SK-N-SH (cell line): ENCODE data around the gene TBL3. TPM values are rescaled to one million over a fixed set of nuclear protein-coding genes. Genes with fewer than 3 reads are reported as not detected.

Experiments
- CTCF ChIA-PET: fragments of 300-600, 350-600 bp; formaldehyde crosslinking; extraction: SDS; loops from one replicate; lab custom pipeline; 2021; lab: Yijun Ruan, JAX
- POLR2A ChIA-PET: fragments of 350-600 bp; sonication (Branson Sonifier 250); formaldehyde crosslinking; extraction: SDS; loops from one replicate; lab custom pipeline; 2020; ENCODE audit warnings: antibody characterized with exemption, inconsistent platforms; lab: Yijun Ruan, JAX
- DNase-seq: peaks from one replicate; pipeline ENCODE4 v3.0.0; 2012
- H2AFZ ChIP-seq: fragments of 200-600 bp; sonication (generic); 2 replicates; pipeline ENCODE4 v1.8.1; 2016; ENCODE audit warnings: antibody characterized with exemption, mild to moderate bottlenecking, low read depth
- H3F3A ChIP-seq: fragments of 200-600 bp; sonication (generic); replicated peaks from 2 replicates; pipeline ENCODE3; 2016; ENCODE audit warnings: antibody characterized with exemption, mild to moderate bottlenecking; ENCODE audit not compliant: insufficient read depth
- H3K27ac ChIP-seq, 2 experiments: fragments of 200-500 bp in 1 of 2; fragments of 200-600 bp in 1 of 2; sonication (Bioruptor generic) in 1 of 2; sonication (generic), shearing (Covaris generic) in 1 of 2; 2 replicates each; pipeline versions ENCODE4 v1.5.1 to v1.6.1; 2014 to 2016; ENCODE audit warnings: low read depth in 2 of 2, inconsistent platforms in 1 of 2, low read length in 1 of 2, mild to moderate bottlenecking in 1 of 2, mixed read lengths in 1 of 2
- H3K27me3 ChIP-seq: fragments of 200-600 bp; sonication (generic), shearing (Covaris generic); 2 replicates; pipeline ENCODE4 v1.6.1; 2016; ENCODE audit warnings: mixed run types; ENCODE audit not compliant: insufficient read depth
- H3K36me3 ChIP-seq, 2 experiments: fragments of 200-500 bp in 1 of 2; fragments of 200-600 bp in 1 of 2; sonication (Bioruptor generic) in 1 of 2; sonication (generic) in 1 of 2; replicated peaks in 1 of 2; 2 replicates each; pipeline versions ENCODE3 to v1.5.1; 2014 to 2016; ENCODE audit warnings: low read length in 1 of 2, mild to moderate bottlenecking in 1 of 2; ENCODE audit not compliant: insufficient read depth in 2 of 2, control insufficient read depth in 1 of 2
- H3K4me1 ChIP-seq, 2 experiments: fragments of 200-500 bp in 1 of 2; fragments of 200-600 bp in 1 of 2; sonication (Bioruptor generic) in 1 of 2; sonication (generic), shearing (Covaris generic) in 1 of 2; 2 replicates each; pipeline versions ENCODE4 v1.5.1 to v1.6.1; 2014 to 2016; ENCODE audit warnings: low read depth in 1 of 2, low read length in 1 of 2, mixed run types in 1 of 2; ENCODE audit not compliant: insufficient read depth in 2 of 2, control insufficient read depth in 1 of 2
- H3K4me2 ChIP-seq: fragments of 200-600 bp; sonication (generic), shearing (Covaris generic); 2 replicates; pipeline ENCODE4 v1.6.1; 2017; ENCODE audit warnings: mixed run types
- H3K4me3 ChIP-seq, 2 experiments: fragments of 200-500 bp in 1 of 2; fragments of 200-600 bp in 1 of 2; sonication (Bioruptor generic) in 1 of 2; sonication (generic), shearing (Covaris generic) in 1 of 2; 2 replicates each; pipeline versions ENCODE4 v1.5.1 to v1.8.1; 2014 to 2016; ENCODE audit warnings: low read depth in 2 of 2, inconsistent platforms in 1 of 2, low read length in 1 of 2, mild to moderate bottlenecking in 1 of 2, mixed read lengths in 1 of 2, moderate library complexity in 1 of 2
- H3K79me2 ChIP-seq: fragments of 200-600 bp; sonication (generic); 2 replicates; pipeline ENCODE4 v1.8.1; 2017; ENCODE audit warnings: mild to moderate bottlenecking; ENCODE audit not compliant: insufficient read depth
- H3K9ac ChIP-seq: fragments of 200-600 bp; sonication (generic); 2 replicates; pipeline ENCODE4 v1.6.1; 2017; ENCODE audit warnings: mixed run types
- H3K9me2 ChIP-seq: fragments of 200-600 bp; sonication (generic); 2 replicates; pipeline ENCODE4 v1.6.1; 2017; ENCODE audit warnings: mixed run types
- H3K9me3 ChIP-seq: fragments of 200-600 bp; sonication (generic); 2 replicates; pipeline ENCODE4 v1.6.1; 2017; ENCODE audit warnings: mixed run types, mild to moderate bottlenecking, moderate library complexity
- H4K20me1 ChIP-seq: fragments of 200-600 bp; sonication (generic); 2 replicates; pipeline ENCODE4 v1.6.1; 2017; ENCODE audit warnings: mild to moderate bottlenecking, mixed run types; ENCODE audit not compliant: insufficient read depth
- CHD2 ChIP-seq: fragments of 150-350 bp; IDR thresholded peaks from 2 replicates; pipeline ENCODE4 v1.6.1; 2018; ENCODE audit warnings: low read length; ENCODE audit not compliant: partially characterized antibody
- ELF1 ChIP-seq: IDR thresholded peaks from 2 replicates; pipeline ENCODE4 v1.4.0; 2012
- EP300 ChIP-seq, 2 experiments: IDR thresholded peaks; 2 replicates each; pipeline versions ENCODE4 v1.4.0 to v1.6.1; 2012; ENCODE audit warnings: borderline replicate concordance in 1 of 2, low read depth in 1 of 2, low read length in 1 of 2
- EZH2phosphoT487 ChIP-seq: fragments of 200-600 bp; sonication (generic); IDR thresholded peaks from 2 replicates; pipeline ENCODE4 v1.6.1; 2017; ENCODE audit warnings: low read depth, mixed run types, mild to moderate bottlenecking, antibody characterized with exemption, moderate library complexity, borderline replicate concordance
- FOSL2 ChIP-seq: IDR thresholded peaks from 2 replicates; pipeline ENCODE4 v1.4.0; 2012; ENCODE audit warnings: low read depth, mild to moderate bottlenecking, moderate library complexity, borderline replicate concordance
- FOXJ3 ChIP-seq: sonication (generic); formaldehyde crosslinking; IDR thresholded peaks from 2 replicates; pipeline ENCODE4 v1.5.1; 2020; ENCODE audit warnings: mild to moderate bottlenecking, missing genetic modification reagents
- FOXM1 ChIP-seq: IDR thresholded peaks from 2 replicates; pipeline ENCODE4 v1.4.0; 2012; ENCODE audit warnings: low read depth, mild to moderate bottlenecking
- MXI1 ChIP-seq: IDR thresholded peaks from 2 replicates; pipeline ENCODE4 v1.6.1; 2012; ENCODE audit warnings: mild to moderate bottlenecking, low read depth, low read length, improper control_type of control experiment
- POLR2AphosphoS5 ChIP-seq: IDR thresholded peaks from 2 replicates; pipeline ENCODE4 v1.6.1; 2012; ENCODE audit warnings: low read depth, low read length
- RCOR1 ChIP-seq: fragments of 150-350 bp; IDR thresholded peaks from 2 replicates; pipeline ENCODE4 v1.6.1; 2017; ENCODE audit warnings: antibody characterized with exemption, low read length
- RFX5 ChIP-seq: IDR thresholded peaks from 2 replicates; pipeline ENCODE4 v1.6.1; 2012; ENCODE audit warnings: mild to moderate bottlenecking, improper control_type of control experiment, low read length
- RXRA ChIP-seq: IDR thresholded peaks from 2 replicates; pipeline ENCODE4 v1.4.0; 2012; ENCODE audit warnings: low read depth, mild to moderate bottlenecking, borderline replicate concordance
- SIN3A ChIP-seq: IDR thresholded peaks from 2 replicates; pipeline ENCODE4 v1.6.1; 2012; ENCODE audit warnings: low read depth, mild to moderate bottlenecking, low read length, moderate library complexity, borderline replicate concordance
- YY1 ChIP-seq: IDR thresholded peaks from 2 replicates; pipeline ENCODE4 v1.4.0; 2012; ENCODE audit warnings: low read depth, mild to moderate bottlenecking
- WGBS: methylation state at CpG from one replicate; pipeline ENCODE4 v1.1.6; 2017; ENCODE audit warnings: low lambda C conversion rate; 5-methylcytosine and 5-hydroxymethylcytosine counted together
- polyA plus RNA-seq, 3 experiments: library from polyadenylated mRNA; depleted of rRNA; stranded (reverse); fragments of >200 nt; gene quantifications; 2 replicates each; pipeline ENCODE4 v1.2.3, GENCODE V29; 2012
- TF ChIP-seq, protein P1 (sequence below): fragments of 200-600 bp; sonication (generic); IDR thresholded peaks from 2 replicates; pipeline ENCODE4 v1.6.1; 2017; ENCODE audit warnings: antibody characterized with exemption, mild to moderate bottlenecking, moderate library complexity
- TF ChIP-seq, protein P2 (sequence below): IDR thresholded peaks from 2 replicates; pipeline ENCODE4 v1.4.0; 2012; ENCODE audit warnings: low read depth, borderline replicate concordance
- TF ChIP-seq, protein P3 (sequence below): IDR thresholded peaks from 2 replicates; pipeline ENCODE4 v1.4.0; 2012; ENCODE audit warnings: low read depth
- TF ChIP-seq, protein P4 (sequence below): IDR thresholded peaks from 2 replicates; pipeline ENCODE4 v1.4.0; 2012; ENCODE audit warnings: low read depth, borderline replicate concordance

The TBL3 gene
- polyA plus RNA-seq, 1 of the 3 experiments (the other 2 are of a cell fraction): 37.1 TPM

DNA sequence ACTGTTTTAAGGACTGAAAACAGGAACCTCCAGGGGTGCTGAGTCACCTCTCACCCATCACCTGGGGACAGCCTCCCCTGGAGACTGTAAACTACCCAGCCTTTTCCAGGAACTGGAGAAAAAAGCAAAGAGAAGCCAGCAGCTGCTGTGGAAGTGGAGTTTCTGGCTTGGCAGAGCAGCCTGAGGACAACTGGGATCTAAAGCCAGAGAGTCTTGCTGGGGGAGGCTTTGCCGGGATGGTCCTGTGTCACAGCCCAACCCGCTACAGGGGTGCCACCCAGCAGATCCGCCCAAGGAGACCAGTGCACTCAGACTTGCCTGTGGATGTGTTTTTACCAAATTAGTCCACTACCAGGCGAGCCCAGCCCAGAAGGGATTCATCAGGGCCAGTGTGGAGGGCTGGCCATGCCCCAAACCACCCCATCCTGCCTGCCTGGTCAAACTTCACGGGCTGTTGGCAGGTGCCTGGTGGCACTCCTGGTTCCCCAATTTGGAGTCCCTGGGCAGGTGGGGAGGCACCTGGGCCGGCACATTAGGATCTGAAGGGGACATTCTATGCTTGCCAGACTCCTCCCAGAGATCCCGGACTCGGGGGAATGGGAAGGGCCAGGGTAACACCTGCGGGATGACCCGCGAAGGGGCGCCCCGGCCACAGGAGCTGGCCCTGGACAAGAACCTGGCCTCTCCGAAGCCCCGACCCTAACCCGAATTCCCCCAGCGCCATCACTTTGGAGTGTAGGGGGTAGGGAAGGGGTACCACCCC is 29.6 kb upstream of the TBL3 start:
- H3K4me3 ChIP-seq: peak overlapping the region; percentile 91 to 95
- peaks cover 4 to 14% of the 10 kb centered on the region in 2 experiments for H3K36me3 ChIP-seq
- TF ChIP-seq YY1: no peak
- no peak for TF ChIP-seq FOXJ3 (CRISPR knock-in tag)
- no peak for TF ChIP-seq CHD2
- TF ChIP-seq RFX5: no peak
- TF ChIP-seq, protein P1, sequence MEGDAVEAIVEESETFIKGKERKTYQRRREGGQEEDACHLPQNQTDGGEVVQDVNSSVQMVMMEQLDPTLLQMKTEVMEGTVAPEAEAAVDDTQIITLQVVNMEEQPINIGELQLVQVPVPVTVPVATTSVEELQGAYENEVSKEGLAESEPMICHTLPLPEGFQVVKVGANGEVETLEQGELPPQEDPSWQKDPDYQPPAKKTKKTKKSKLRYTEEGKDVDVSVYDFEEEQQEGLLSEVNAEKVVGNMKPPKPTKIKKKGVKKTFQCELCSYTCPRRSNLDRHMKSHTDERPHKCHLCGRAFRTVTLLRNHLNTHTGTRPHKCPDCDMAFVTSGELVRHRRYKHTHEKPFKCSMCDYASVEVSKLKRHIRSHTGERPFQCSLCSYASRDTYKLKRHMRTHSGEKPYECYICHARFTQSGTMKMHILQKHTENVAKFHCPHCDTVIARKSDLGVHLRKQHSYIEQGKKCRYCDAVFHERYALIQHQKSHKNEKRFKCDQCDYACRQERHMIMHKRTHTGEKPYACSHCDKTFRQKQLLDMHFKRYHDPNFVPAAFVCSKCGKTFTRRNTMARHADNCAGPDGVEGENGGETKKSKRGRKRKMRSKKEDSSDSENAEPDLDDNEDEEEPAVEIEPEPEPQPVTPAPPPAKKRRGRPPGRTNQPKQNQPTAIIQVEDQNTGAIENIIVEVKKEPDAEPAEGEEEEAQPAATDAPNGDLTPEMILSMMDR: no peak
- TF ChIP-seq MXI1: no peak
- no peak for TF ChIP-seq RXRA
- TF ChIP-seq POLR2AphosphoS5: no peak
- TF ChIP-seq, protein P2, sequence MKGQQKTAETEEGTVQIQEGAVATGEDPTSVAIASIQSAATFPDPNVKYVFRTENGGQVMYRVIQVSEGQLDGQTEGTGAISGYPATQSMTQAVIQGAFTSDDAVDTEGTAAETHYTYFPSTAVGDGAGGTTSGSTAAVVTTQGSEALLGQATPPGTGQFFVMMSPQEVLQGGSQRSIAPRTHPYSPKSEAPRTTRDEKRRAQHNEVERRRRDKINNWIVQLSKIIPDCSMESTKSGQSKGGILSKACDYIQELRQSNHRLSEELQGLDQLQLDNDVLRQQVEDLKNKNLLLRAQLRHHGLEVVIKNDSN: no peak
- TF ChIP-seq, protein P3, sequence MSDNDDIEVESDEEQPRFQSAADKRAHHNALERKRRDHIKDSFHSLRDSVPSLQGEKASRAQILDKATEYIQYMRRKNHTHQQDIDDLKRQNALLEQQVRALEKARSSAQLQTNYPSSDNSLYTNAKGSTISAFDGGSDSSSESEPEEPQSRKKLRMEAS: no peak
- no peak for TF ChIP-seq EZH2phosphoT487
- TF ChIP-seq, protein P4, sequence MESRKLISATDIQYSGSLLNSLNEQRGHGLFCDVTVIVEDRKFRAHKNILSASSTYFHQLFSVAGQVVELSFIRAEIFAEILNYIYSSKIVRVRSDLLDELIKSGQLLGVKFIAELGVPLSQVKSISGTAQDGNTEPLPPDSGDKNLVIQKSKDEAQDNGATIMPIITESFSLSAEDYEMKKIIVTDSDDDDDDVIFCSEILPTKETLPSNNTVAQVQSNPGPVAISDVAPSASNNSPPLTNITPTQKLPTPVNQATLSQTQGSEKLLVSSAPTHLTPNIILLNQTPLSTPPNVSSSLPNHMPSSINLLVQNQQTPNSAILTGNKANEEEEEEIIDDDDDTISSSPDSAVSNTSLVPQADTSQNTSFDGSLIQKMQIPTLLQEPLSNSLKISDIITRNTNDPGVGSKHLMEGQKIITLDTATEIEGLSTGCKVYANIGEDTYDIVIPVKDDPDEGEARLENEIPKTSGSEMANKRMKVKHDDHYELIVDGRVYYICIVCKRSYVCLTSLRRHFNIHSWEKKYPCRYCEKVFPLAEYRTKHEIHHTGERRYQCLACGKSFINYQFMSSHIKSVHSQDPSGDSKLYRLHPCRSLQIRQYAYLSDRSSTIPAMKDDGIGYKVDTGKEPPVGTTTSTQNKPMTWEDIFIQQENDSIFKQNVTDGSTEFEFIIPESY: no peak
- TF ChIP-seq RCOR1: no peak
- no peak for TF ChIP-seq FOXM1
- no peak for TF ChIP-seq SIN3A
- TF ChIP-seq FOSL2: no peak
- TF ChIP-seq ELF1: no peak
- no peak for TF ChIP-seq EP300 (IDR thresholded peaks at IDR 0.05; ENCODE audit: borderline replicate concordance in 1 of 2, low read depth in 1 of 2, low read length in 1 of 2)
- H4K20me1 ChIP-seq: no peaks in the 10 kb centered on the region
- no peaks in the 10 kb centered on the region for H3K79me2 ChIP-seq
- H3K4me2 ChIP-seq: peak overlapping the region; percentile 99
- peak overlapping the region; percentile 100; the same call in 1 of the 2 replicates for H2AFZ ChIP-seq
- ChIA-PET POLR2A (interaction anchor here (0.8 to 1.6 kb wide), 3 partner anchors 12 to 22 kb away, joined by 3 to 7 read pairs (median 4); partner anchors contain the start of genes RPL3L and RPS2), CTCF (interaction anchor here (0.7 to 2.8 kb wide), 6 partner anchors 10 to 84 kb away, joined by 3 to 18 read pairs (median 4); no protein-coding TSS in a partner anchor)
- no peak overlapping the region; a peak in 1 of 4 replicates for H3K27ac ChIP-seq
- peak overlapping the region; percentile 81 for H3K9ac ChIP-seq
- H3F3A ChIP-seq: no peaks in the 10 kb centered on the region
- 12% methylated on average over 10 of the region's 17 CpGs for WGBS
- no peaks in the 10 kb centered on the region for H3K27me3 ChIP-seq
- H3K4me1 ChIP-seq: peaks cover 0 to 10% of the 10 kb centered on the region in 2 experiments; a peak in 2 of 4 replicates
- no peak for DNase-seq
- H3K9me2 ChIP-seq: no peaks in the 10 kb centered on the region
- H3K9me3 ChIP-seq: no peaks in the 10 kb centered on the region
